CD4-positive, alpha-beta T cell treated with Interleukin-17A for 1 hour (primary cell): Measurements from ENCODE around the gene FANCC.

ENCODE experiments used
- DNase-seq: peaks from one replicate; pipeline ENCODE4 v3.0.0-alpha.2; 2020

The FANCC gene, protein sequence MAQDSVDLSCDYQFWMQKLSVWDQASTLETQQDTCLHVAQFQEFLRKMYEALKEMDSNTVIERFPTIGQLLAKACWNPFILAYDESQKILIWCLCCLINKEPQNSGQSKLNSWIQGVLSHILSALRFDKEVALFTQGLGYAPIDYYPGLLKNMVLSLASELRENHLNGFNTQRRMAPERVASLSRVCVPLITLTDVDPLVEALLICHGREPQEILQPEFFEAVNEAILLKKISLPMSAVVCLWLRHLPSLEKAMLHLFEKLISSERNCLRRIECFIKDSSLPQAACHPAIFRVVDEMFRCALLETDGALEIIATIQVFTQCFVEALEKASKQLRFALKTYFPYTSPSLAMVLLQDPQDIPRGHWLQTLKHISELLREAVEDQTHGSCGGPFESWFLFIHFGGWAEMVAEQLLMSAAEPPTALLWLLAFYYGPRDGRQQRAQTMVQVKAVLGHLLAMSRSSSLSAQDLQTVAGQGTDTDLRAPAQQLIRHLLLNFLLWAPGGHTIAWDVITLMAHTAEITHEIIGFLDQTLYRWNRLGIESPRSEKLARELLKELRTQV

DNA sequence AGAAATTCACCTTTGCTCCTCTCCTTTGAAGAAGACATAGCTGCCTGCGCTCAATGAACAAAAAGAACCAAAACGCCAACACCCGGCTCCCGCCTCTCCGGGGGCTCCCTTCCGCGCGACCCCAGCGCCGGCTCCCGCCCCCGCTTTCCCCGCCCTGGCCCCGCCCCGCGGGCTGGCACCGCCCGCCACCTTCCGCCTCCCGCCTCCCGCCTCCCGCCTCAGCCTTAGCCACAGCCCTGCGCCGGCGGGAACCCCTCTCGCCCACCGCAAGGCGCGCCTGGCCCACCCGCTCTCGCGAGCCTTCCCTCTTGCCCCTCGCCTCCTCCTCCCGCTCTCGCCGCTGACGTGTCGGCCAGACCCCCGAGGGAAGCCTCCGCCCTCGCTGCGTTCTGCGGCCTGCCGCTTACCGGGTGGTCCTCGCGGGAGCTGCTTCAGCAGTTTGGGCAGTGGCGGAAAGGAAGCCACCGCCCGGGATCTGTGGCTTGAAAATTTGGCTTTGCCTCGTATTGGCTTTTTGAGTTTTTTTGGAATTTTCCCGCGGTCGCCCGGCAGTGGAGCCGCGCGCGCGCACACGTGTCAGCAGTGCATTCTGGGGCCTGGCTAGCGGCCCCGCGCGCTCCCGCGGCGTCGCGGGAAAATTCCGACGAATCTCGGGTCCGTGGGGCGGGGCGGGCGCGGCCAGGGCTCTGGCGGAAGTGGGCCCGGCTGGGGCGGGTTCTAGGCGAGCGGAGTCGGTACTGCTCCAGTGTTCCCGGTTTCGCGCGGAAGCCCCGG, at the start of gene FANCC:
FANCC (minus strand) TSS at position 591 of the 774 bp plus-strand sequence. CDS start 68,418 bp downstream, outside the sequence.
- peak; percentile 86 for DNase-seq

DNA sequence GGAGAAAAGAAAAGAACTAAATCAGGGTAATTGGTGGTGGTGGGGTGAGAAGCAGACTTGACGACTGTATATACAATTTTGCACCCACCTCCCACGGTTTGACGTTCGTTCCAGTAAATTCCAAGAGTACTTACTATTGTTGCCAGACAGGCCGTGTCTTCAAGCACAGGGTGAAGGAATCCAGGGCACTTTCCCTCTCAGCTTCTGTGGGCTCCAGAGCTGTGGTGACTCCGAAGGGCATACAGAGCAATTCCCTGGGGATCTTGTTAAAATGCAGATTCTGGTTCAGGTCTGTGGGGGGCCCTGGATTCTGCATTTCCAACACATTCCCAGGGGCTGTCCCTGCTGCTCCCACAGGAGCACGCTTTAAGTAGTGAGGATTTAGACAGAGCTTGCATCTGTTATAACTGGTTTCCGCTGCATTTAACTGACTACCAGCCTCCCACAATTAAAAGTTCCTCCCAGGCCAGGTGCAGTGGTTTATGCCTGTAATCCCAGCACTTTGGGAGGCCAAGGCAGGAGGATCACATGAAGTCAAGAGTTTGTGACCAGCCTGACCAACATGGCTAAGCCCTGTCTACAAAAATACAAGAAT, 49.3 kb upstream of the FANCC start:
- DNase-seq: no peak

DNA sequence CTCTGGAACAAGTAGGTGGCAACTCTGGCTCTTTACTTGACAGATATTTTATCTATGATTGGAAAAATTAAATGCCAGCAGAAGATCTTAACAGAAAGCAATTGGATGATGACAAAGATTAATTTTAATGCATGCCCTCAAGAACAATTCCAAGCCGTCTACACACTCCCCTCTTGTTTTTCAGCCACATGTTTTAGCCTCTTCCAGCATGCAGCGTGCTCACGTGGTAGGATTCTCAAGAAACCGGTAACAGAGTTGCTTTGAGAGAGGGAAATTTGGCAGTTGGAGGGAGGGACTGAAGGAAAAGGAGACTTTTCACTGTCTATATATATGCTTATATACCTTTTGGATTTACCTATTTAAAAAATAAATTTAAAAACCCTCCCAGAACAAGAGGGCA, 48.3 kb upstream of the FANCC start:
- no peak for DNase-seq

DNA sequence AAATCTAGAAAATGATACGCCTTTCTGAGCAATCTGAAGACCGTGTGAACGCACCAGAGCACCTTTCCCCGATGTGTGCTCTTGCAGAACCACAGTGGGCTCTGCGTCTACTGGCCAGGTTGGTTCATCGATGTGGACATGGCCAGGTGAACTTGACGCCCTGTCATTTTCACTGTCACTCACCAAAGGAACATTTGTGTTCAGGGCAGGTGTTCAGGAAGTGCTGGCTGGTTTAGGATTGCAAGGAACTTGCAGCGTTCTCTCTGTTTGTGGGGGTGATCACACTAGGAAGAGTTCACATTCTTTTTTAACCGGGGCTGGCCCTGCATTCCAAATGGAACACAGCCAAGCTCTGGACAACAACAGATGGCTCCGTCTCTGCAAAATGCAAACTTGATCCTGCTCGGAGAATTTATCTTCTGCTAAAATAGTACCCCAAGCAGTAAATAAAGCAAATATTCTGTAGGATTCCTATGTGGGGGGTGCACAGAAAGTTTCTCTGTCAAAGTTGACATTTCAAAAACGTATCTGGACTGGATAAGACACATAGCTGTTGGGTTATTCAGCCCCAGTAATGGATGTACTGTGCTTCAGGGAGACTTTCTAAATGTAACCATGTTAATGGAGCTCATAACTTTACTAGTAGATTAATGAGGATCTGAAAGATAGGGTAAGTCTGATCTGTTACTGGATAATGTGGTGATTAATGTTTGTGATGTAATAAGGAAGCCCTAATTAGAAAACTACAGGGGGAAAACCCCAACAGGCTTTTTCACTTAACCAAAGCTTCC, 45.7 kb upstream of the FANCC start:
- DNase-seq: no peak

DNA sequence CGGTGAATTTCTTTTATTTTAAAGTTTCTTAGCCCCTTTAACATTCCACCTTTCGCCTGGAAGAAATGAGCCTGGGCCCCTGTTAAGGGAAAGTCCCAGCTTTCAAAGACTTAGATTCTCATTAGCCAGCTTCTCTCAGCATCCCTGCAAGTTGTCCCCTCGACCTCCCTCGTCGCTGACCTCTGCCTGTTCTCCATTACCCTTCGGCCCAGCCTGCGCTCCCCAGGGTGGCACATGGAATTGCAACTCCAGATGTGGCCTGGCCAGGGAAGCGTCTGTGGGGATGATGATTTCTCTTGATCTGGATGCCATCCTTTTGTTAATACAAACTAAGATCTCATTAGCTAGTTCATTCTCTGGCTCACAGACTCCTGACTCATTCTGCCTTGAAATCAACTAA, 43.4 kb upstream of the FANCC start:
- no peak for DNase-seq

DNA sequence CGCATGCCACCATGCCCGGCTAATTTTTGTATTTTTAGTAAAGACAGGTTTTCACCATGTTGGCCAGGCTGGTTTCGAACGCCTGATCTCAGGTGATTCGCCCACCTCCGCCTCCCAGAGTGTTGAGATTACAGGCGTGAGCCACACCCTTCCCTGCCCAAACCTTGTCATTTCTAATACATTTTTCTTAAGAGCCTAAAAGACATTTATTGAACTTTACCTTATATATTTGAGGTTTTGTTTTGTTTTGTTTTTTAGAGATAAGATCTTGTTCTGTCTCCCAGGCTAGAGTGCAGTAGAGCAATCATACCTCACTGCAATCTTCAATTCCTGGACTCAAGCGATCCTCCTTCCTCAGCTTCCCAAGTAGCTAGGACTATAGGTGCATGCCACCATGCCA, 39.8 kb upstream of the FANCC start:
- no peak for DNase-seq

DNA sequence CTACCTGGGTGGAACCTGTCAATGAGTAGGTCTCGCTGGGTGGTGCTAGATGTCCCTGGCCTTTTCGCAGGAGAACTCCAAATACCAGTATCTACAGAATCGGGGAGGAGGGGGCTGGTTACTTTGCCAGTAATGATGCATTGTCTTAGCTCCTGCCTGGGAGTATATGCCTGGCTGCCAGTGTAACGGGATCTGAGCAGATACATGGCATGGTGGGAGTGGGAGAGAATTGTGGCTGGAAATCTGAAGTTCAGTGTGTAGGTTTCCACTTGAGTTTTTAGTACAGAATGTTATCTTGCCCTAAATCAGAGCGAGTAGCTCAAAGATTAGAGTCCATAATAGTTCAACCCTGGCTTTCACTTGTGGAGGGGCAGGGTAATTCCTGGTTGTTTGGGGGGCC, 38.0 kb upstream of the FANCC start:
- DNase-seq: no peak

DNA sequence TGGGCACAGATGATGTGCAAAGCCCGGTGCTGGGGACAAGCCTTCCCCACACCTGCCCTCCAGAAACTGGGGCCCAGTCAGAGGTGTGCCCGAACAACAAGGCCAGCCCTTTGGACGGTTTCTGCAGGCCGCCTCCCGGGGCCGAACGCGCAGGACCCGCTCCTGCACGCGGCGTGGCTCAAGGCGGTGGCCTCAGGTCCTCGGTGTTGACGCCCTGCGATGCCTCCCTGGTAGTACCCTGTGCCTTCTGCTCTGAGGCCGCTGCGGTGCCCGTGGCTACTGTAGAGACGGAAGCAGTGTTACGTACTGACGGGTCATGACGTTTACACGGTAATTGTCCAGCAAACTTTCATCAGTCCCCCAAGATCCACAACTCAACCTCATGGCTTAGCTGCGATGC, 33.5 kb upstream of the FANCC start:
- DNase-seq: no peak

DNA sequence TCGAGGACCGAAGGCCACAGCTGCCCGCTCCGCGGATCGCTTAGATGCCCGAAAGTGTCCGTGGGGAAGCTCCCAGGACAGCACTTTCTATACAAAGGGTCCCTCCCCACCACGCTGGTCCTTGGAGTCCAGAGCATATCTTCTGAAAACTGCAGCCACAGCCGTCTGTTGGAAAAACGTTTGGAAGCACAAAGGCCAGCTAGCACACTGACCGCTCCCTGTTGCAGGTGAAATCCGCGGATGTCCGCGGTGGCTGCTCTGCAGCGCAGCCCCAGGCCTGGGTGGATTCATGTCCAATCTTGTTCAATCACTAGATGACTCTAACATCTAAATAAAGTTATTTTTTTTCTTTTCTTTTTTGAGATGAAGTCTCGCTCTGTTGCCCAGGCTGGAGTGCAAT, 32.8 kb upstream of the FANCC start:
- no peak for DNase-seq

DNA sequence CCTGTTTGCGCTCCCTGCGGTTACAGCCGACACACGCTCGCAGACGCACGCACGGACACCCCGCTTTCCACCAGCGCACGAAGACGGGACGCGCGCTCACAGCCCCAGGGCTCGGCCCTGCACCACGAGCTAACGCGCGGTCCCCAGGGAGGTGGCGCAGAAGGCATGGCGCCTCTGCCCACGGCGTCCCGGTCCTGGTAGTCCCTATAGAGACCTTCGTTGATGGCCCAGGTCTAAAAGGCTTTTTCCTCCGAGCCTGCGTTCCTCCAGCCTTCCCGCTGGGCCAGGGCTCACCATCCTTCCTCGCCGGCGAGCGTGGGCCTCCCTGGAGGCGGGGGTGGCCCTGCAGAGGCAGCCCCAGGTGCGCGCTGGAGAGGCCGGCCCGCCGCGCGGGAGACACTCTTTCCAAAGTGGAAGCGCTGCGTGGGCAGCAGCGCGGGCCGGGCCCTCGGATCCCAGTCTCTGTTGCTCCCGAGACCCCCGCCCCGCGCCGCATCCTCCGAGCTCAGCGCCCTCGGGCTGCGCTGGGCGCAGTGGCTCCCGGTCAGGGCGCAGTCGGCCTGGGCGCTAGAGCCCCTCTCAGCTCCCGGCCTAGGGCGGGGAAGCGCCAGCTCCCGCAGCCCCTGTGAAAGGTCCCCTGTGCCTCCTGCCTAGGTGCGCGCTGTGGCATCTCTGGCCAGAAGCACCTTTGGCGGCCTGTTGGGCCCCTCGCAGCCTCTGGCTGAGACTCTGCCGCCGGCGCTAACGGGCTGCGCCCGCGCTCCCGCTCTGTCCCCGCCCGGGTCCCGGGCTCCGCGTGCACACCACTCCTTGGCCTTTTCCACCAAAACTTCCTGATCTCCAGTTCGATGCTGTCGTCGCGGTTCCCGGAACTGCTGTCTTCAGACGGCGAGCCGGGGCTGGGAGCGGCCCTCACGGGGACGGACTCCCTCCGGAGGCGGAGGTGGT, 31.9 kb upstream of the FANCC start:
- DNase-seq: no peak

DNA sequence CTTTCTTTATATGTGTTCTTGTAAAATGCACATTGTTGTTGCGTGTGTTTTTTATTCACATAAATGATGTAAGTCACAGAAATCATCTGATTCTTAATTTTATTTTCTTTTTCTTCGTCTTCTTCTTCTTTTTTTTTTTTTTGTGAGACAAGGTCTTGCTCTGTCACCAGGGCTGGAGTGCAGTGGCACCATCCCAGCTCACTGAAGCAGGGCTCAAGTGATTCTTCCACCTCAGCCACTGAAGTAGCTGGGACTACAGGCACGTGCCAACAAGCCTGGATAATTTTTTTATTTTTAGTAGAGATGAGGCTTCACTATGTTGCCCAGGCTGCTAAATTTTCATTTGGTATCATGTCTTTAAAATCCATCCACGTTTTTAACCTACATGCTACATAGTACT, 28.5 kb upstream of the FANCC start:
- DNase-seq: no peak

DNA sequence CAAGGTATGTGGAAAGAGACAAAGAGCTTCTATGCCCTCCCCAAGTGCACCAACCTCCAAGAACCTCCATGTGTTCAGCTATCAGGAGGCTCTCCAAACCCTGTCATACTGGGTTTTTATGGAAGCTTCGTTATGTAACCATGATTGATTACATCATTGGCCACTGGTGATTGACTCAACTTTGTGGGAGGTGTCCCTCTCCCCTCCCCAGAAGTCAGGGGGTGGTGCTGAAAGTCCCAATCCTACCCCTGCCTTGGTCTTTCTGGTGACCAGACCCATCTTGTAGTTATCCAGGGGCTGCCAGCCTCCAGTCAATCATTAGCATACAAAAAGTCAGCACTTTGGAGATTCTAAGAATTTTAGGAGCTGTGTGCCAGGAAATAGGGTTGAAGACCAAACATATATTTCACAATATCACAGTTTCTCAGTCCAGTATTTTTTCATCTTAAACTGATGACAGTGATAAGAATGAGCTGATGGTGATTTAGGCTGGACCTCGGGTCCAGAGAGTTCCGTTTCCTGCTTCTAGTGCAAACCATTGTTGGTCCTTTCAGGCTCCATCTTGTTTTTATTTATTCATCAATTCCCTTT, 27.3 kb upstream of the FANCC start:
- DNase-seq: no peak

DNA sequence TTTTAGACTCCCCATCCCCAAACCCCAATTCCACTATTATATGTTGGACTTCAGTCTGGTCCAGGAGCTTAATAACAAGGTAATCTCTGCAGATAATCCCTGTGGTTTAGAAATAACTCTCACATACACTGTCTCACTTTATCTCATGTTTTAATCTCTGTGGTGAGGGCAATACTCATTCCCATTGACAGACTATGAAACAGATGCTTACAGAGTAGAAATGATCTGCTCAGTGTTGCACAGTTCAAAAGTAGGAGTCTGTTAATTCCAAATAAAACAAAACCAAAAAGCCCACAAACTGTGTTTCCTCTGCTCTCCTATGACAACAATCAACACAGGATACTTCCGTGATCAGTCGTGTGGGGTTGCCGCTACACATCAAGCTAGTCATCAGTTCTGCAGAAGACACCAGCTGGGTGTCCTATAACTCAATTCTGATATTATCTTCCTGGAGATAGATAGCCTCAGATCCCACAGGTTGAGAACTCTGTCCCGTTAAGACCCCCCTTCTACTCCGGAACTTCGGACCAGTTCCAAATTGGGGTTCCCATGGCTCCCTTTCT, 26.3 kb upstream of the FANCC start:
- no peak for DNase-seq

DNA sequence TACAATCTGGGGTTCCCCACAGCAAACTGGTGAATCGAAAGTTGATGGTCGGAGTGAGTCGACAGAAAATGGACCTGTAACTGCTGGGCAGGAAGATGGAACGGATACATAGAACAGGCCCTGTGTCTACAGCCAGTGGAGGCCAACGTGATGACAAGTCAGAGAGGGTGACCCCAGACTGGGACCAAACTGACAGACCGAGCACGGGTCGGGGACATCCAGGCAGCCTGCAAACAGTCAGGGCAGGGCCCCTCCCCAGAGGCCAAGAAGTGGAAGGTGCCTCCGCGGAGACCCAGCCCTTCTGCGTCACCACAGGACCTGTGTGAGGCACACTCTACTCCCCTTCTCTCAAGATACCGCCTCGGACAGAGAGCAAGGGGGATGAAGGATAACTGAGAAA, 25.1 kb upstream of the FANCC start:
- DNase-seq: no peak

DNA sequence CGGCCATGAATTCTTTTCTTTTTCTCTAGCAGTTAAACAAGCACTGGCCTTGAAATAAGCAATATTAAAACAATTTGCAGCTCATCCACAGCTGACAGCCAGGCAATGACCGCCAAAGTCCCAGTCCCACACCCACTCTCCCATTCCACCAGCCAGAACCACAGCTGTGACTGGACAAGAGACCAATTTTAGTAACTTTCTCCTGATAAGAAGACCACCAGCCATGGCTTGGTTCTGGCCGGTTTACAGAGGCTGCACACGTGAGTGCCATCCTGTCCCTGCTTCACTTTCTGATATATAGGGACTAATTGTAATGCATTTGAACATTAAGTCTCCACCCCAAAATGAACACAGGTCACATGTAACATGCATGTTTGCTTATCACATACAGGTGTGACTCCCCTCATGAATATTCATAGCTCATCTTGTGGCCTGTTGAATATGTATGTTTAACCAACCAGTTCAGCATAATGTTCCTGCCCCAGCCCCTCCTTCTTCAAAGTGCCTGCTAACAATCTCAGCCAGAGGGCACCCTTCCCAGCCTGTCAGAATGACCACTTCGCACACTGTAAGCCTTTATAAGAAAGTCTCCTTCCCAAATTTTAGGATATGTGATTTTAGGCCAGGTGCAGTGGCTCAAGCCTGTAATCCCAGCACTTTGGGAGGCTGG, 23.9 kb upstream of the FANCC start:
- DNase-seq: no peak

DNA sequence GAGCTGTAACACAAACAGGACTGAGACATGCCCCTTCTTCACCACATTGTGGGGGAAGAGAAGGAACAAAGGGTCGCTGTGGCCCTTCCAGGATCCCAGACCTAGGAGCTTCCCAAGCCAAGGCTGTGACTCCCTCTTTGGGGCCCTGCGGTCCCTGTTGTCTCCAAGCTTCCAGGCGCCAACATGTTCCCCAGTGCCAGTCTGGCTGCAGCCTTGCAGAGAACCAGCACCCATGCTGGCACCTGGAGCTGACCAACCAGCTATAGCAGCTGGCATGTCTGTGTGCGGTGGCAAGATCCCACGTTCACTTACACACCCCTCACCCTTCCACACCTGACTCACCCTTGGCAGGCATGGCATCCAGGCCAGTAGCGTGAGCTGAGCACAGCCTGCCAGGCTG, 20.7 kb upstream of the FANCC start:
- no peak for DNase-seq

DNA sequence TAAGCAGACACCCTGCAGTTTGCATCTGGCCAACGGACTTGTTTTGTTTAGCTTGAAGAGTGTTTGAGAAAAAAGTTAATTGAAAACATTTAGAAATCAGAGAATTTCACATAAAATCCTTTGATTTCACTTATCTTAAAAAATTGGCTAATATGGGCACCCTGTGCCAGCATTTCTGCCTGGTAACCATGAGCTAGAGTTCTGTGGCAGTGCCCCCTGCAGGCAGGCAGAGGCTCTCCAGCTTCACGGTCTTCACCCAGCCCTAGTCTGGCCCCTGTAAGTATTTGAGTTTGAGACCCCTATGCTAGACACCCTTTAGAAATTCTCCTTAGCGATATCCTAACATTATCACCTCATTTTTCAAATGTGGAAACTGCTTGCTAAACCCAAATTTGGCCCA, 18.8 kb upstream of the FANCC start:
- DNase-seq: peak; percentile 30

DNA sequence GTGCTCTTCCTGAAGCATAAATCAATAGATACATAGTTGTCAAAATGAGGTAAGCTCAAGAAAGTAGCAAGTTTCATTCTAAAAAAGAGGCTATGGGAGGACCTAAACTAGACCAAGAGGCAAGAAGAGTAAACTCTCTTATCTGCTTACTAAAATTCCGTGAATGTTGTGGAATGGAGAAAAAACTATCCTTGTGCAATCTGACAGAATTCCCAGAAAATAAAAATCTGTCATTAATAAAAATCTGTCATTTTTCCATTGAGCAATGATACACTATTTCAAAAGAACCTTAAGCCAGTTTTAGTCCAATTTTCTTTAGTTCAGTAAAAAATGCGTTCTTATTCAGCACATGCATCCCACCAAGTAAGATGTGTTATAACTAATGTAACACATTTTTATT, 15.9 kb upstream of the FANCC start:
- no peak for DNase-seq

DNA sequence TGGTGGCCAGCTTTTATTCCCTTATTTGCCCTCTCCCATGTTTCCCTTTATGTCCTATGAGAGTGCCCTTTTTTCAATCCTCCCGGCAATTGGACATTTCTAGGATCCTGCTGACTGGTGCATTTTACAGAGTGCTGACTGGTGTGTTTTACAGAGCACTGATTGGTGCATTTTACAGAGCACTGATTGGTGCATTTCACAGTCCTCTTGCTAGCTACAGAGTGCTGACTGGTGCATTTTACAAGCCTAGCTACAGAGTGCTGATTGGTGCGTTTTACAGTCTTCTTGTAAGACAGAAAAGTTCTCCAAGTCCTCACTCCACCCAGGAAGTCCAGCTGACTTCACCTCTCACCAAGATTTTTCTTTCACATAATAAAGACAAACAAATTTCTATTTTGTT, 15.4 kb upstream of the FANCC start:
- no peak for DNase-seq

DNA sequence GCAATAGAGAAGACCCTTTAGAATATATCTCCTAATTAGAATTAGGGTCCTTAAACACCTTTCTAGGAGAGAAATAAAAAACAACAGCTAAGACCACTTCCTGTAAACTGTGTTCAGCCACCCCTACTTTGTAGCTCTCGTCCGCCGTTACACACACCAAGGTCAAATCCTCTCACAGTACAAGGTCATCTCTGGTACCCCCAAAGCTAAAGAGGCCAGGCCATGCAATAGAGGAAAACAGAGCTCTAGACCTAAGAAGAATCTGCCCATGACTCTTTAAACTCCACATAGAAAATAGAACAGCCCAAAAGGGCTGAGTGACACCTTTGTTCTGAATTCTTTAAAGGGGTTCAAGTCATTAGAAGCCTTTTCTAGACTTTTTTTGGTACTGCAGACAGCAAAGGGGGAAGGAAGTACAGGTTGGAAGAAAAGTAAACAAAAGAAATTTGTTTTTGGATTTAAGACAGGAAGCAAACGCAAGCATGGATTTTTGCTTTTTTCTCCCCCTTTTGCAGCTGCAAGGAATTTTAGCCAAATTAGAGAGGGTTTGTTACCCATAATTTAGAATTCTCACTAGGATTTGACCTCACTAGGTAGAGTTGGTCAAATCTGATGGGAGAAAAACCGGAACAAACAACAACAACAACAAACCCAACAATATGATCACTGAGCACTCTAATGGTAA, 13.4 kb upstream of the FANCC start:
- no peak for DNase-seq
